HCT116 (cell line): ENCODE measurements around the gene GRIN2C. TPM values are rescaled to one million over a fixed set of nuclear protein-coding genes. Genes with fewer than 3 reads are reported as not detected.

Experiments
- ATAC-seq: fragments of 200-7000 bp; cut with Tn5 transposase; 2 replicates; pipeline ENCODE4 v1.9.1; 2020; ENCODE audit warnings: mild to moderate bottlenecking, moderate library complexity
- BruUV-seq: library from RNA; stranded (reverse); fragments of 400-500 nt; replicated peaks from 2 replicates; lab custom pipeline; 2021; lab: Mats Ljungman, UMichigan
- CTCF ChIA-PET: fragments of 300-600 bp; sonication (Branson Sonifier 250); formaldehyde crosslinking; loops from one replicate; lab custom pipeline; 2021; ENCODE audit warnings: antibody characterized with exemption; lab: Charles Lee
- POLR2A ChIA-PET: fragments of 300-600, 350-600 bp; sonication (Branson Sonifier 250); formaldehyde crosslinking; loops from one replicate; lab custom pipeline; 2021; ENCODE audit warnings: antibody characterized with exemption; lab: Charles Lee
- RAD21 ChIA-PET, 2 experiments: fragments of 300-600 bp; sonication (Branson Sonifier 250); formaldehyde crosslinking; loops; one replicate each; lab custom pipeline; 2023; ENCODE audit warnings: low total read pairs in 2 of 2; ENCODE audit not compliant: uncharacterized antibody in 2 of 2, unreplicated experiment in 2 of 2, low non-redundant PET in 1 of 2; lab: Charles Lee
- DNase-seq: peaks from one replicate; pipeline ENCODE4 v3.0.0-alpha.2; 2010; ENCODE audit warnings: low read depth, low spot score
- H2AFZ ChIP-seq: fragments of 200-600 bp; shearing (Covaris generic), sonication (generic); 2 replicates; pipeline ENCODE4 v1.6.1; 2017; ENCODE audit warnings: low read depth, mixed run types, mixed read lengths, antibody characterized with exemption, low read length; ENCODE audit not compliant: poor library complexity, severe bottlenecking
- H3K27ac ChIP-seq: 2 replicates; pipeline ENCODE4 v1.5.1; 2012; ENCODE audit warnings: low read depth, low read length
- H3K27me3 ChIP-seq: fragments of 200-600 bp; sonication (generic); 2 replicates; pipeline ENCODE4 v1.6.1; 2016; ENCODE audit warnings: mixed run types, low read length, mixed read lengths; ENCODE audit not compliant: insufficient read depth
- H3K36me3 ChIP-seq, 2 experiments: fragments of 200-500 bp in 1 of 2; fragments of 200-600 bp in 1 of 2; sonication (Bioruptor generic) in 1 of 2; sonication (generic) in 1 of 2; 2 replicates each; pipeline versions ENCODE4 v1.5.1 to v1.6.1; 2014 to 2016; ENCODE audit warnings: low read length in 2 of 2, inconsistent platforms in 1 of 2, mixed read lengths in 1 of 2, mixed run types in 1 of 2; ENCODE audit not compliant: insufficient read depth in 2 of 2, control insufficient read depth in 1 of 2
- H3K4me1 ChIP-seq, 2 experiments: fragments of 200-600 bp in 1 of 2; sonication (generic) in 1 of 2; 2 replicates each; pipeline versions ENCODE4 v1.5.1 to v1.6.1; 2012 to 2017; ENCODE audit warnings: low read length in 2 of 2, inconsistent platforms in 1 of 2, mild to moderate bottlenecking in 1 of 2, mixed read lengths in 1 of 2, mixed run types in 1 of 2, moderate library complexity in 1 of 2; ENCODE audit not compliant: insufficient read depth in 2 of 2, control insufficient read depth in 1 of 2
- H3K4me2 ChIP-seq: fragments of 200-600 bp; sonication (generic); 2 replicates; pipeline ENCODE4 v1.6.1; 2017; ENCODE audit warnings: mixed run types, low read length, mixed read lengths
- H3K4me3 ChIP-seq, 2 experiments: fragments of 200-600 bp in 1 of 2; sonication (generic) in 1 of 2; replicated peaks in 1 of 2; 2 replicates each; pipeline ENCODE4 v1.5.1; 2011 to 2016; ENCODE audit warnings: low read length in 2 of 2, control low read depth in 1 of 2, low read depth in 1 of 2, mild to moderate bottlenecking in 1 of 2, mixed read lengths in 1 of 2, mixed run types in 1 of 2
- H3K79me2 ChIP-seq: fragments of 200-600 bp; sonication (generic); 2 replicates; pipeline ENCODE4 v1.6.1; 2017; ENCODE audit warnings: mild to moderate bottlenecking, mixed run types, low read length, moderate library complexity, mixed read lengths; ENCODE audit not compliant: insufficient read depth
- H3K9ac ChIP-seq: fragments of 200-600 bp; sonication (generic); 2 replicates; pipeline ENCODE4 v1.6.1; 2016; ENCODE audit warnings: low read length, mixed read lengths
- H3K9me2 ChIP-seq: fragments of 200-600 bp; sonication (generic), shearing (Covaris generic); 2 replicates; pipeline ENCODE4 v1.6.1; 2017; ENCODE audit warnings: mixed run types, mild to moderate bottlenecking, moderate library complexity; ENCODE audit not compliant: insufficient read depth
- H3K9me3 ChIP-seq, 2 experiments: fragments of 200-500 bp in 1 of 2; fragments of 200-600 bp in 1 of 2; sonication (Bioruptor generic) in 1 of 2; sonication (generic) in 1 of 2; 2 replicates each; pipeline ENCODE4 v1.6.1; 2014 to 2017; ENCODE audit warnings: low read length in 2 of 2, mixed read lengths in 2 of 2, inconsistent platforms in 1 of 2, low read depth in 1 of 2, mild to moderate bottlenecking in 1 of 2, mixed run types in 1 of 2, moderate library complexity in 1 of 2; ENCODE audit not compliant: control insufficient read depth in 1 of 2, insufficient read depth in 1 of 2
- H4K20me1 ChIP-seq: fragments of 200-600 bp; sonication (generic), shearing (Covaris generic); 2 replicates; pipeline ENCODE4 v1.6.1; 2017; ENCODE audit warnings: mixed run types, mild to moderate bottlenecking, moderate library complexity; ENCODE audit not compliant: insufficient read depth
- CBX3 ChIP-seq: IDR thresholded peaks from 2 replicates; pipeline ENCODE4 v1.6.1; 2012; ENCODE audit warnings: low read depth
- FOSL1 ChIP-seq: IDR thresholded peaks from 2 replicates; pipeline ENCODE4 v1.6.1; 2012; ENCODE audit warnings: low read depth
- JUND ChIP-seq: IDR thresholded peaks from 2 replicates; pipeline ENCODE4 v1.6.1; 2012
- POLR2A ChIP-seq: IDR thresholded peaks from 2 replicates; pipeline ENCODE4 v1.7.0; 2011; ENCODE audit warnings: borderline replicate concordance; ENCODE audit not compliant: insufficient read depth, insufficient read length; ENCODE audit errors: extremely low read depth
- SP1 ChIP-seq: IDR thresholded peaks from 2 replicates; pipeline ENCODE4 v1.6.1; 2012; ENCODE audit warnings: low read depth
- ZFX ChIP-seq: fragments of 450-650 bp; IDR thresholded peaks from 2 replicates; pipeline ENCODE4 v1.6.1; 2017
- ZNF274 ChIP-seq: fragments of 200-500 bp; sonication (Bioruptor generic); IDR thresholded peaks from 2 replicates; pipeline ENCODE4 v1.6.1; 2014; ENCODE audit warnings: mild to moderate bottlenecking, low read depth, low read length, inconsistent platforms
- intact Hi-C: fragments of 100-400 bp; cut with micrococcal nuclease; formaldehyde crosslinking; loops from 2 replicates; pipeline ENCODE4 v1.10.0; 2022
- total RNA-seq: library from RNA; stranded (reverse); gene quantifications from one replicate; pipeline ENCODE4 v1.2.1, GENCODE V29; 2021; ENCODE audit not compliant: unreplicated experiment
- TF ChIP-seq, protein P1 (sequence below): IDR thresholded peaks from 2 replicates; pipeline ENCODE4 v1.6.1; 2012
- TF ChIP-seq, protein P2 (sequence below): IDR thresholded peaks from 2 replicates; pipeline ENCODE4 v1.6.1; 2011; ENCODE audit warnings: mild to moderate bottlenecking, low read length, moderate library complexity; ENCODE audit not compliant: insufficient replicate concordance; ENCODE audit errors: extremely low read depth

The GRIN2C gene
- total RNA-seq, 1 experiment from 2014 or later = 2.2 TPM

DNA sequence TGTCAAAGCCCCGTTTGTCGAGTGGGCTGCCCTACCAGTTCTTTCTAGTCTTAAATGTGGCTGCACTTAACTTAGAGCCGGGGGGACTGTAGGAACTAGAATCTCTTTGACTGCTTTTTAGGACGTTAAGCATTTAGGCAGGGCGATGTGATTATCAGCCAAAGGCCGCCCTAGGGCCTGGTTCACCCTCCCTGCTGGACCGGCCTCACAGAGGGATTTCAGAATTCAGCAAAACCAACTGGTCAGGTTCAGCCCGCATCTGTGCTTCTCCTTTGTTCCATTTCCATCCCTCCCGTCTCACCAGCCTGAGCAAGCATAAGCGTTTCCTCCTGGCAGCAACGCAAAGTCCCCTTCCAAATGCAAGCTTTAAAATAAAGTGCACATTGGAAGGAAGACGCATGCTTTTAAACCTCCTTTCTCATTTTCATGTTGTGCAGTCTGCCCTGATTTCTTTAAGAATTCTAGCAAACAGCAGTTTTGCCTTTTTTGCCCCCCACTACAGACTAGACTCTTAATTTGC lies 67.0 kb downstream of the GRIN2C start:
- intact Hi-C loops = no loop called here
- BruUV-seq = no TSS peak
- no peaks in the 10 kb centered on the region for H3K27me3 ChIP-seq
- TF ChIP-seq CBX3 (no peak), POLR2A (no peak), JUND (no peak), FOSL1 (no peak), ZFX (no peak), SP1 (no peak), ZNF274 (no peak)
- TF ChIP-seq, protein P1, sequence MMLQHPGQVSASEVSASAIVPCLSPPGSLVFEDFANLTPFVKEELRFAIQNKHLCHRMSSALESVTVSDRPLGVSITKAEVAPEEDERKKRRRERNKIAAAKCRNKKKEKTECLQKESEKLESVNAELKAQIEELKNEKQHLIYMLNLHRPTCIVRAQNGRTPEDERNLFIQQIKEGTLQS = no peak
- TF ChIP-seq, protein P2, sequence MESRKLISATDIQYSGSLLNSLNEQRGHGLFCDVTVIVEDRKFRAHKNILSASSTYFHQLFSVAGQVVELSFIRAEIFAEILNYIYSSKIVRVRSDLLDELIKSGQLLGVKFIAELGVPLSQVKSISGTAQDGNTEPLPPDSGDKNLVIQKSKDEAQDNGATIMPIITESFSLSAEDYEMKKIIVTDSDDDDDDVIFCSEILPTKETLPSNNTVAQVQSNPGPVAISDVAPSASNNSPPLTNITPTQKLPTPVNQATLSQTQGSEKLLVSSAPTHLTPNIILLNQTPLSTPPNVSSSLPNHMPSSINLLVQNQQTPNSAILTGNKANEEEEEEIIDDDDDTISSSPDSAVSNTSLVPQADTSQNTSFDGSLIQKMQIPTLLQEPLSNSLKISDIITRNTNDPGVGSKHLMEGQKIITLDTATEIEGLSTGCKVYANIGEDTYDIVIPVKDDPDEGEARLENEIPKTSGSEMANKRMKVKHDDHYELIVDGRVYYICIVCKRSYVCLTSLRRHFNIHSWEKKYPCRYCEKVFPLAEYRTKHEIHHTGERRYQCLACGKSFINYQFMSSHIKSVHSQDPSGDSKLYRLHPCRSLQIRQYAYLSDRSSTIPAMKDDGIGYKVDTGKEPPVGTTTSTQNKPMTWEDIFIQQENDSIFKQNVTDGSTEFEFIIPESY = no peak
- TF ChIP-seq, all 23 proteins: peak for 0
- Histone ChIP-seq H3K4me3 (no peak overlapping the region), H3K4me1 (no peaks in the 10 kb centered on the region; a peak in 1 of 4 replicates), H3K4me2 (no peak overlapping the region), H3K9ac (no peak overlapping the region), H3K36me3 (peaks cover 0 to 4% of the 10 kb centered on the region in 2 experiments; a peak in 2 of 4 replicates), H3K27ac (no peak overlapping the region), H3K79me2 (no peaks in the 10 kb centered on the region), H2AFZ (no peak overlapping the region), H3K9me2 (no peaks in the 10 kb centered on the region), H4K20me1 (no peaks in the 10 kb centered on the region), H3K9me3 (no peaks in the 10 kb centered on the region)
- POLR2A ChIA-PET = no interaction called here
- RAD21 ChIA-PET = no interaction called here
- ATAC-seq (no peak), DNase-seq (no peak)
- CTCF ChIA-PET = interaction anchor here (1.3 to 3.0 kb wide), 7 partner anchors 9 to 168 kb away, joined by 3 to 12 read pairs (median 8); partner anchors contain the start of gene RAB37

Other genes with a start within 250 kb of the GRIN2C start
- not detected for gene CD300E, start 236.1 kb downstream of the GRIN2C start, total RNA-seq
- gene CD300LF, start 147.0 kb downstream of the GRIN2C start, total RNA-seq = not detected
- 8.2 TPM for gene RAB37, start 122.6 kb downstream of the GRIN2C start, total RNA-seq
- gene NHERF1, start 111.3 kb downstream of the GRIN2C start, total RNA-seq = 129 TPM
- 88.7 TPM for gene NAT9, start 83.5 kb downstream of the GRIN2C start, total RNA-seq
- 98.8 TPM for gene FDXR, start 13.1 kb upstream of the GRIN2C start, total RNA-seq
- gene FADS6, start 33.7 kb upstream of the GRIN2C start, total RNA-seq = not detected
- 3.1 TPM for gene USH1G, start 63.4 kb upstream of the GRIN2C start, total RNA-seq
- gene OTOP2, start 64.4 kb upstream of the GRIN2C start, total RNA-seq = not detected
- gene OTOP3, start 76.0 kb upstream of the GRIN2C start, total RNA-seq = not detected
- 43.8 TPM for gene HID1, start 112.9 kb upstream of the GRIN2C start, total RNA-seq
- gene CDR2L, start 127.7 kb upstream of the GRIN2C start, total RNA-seq = 26.5 TPM
- gene MRPL58, start 152.8 kb upstream of the GRIN2C start, total RNA-seq = 80.5 TPM
- 407 TPM for gene ATP5PD, start 187.1 kb upstream of the GRIN2C start, total RNA-seq
- 23.3 TPM for gene KCTD2, start 187.3 kb upstream of the GRIN2C start, total RNA-seq
- 79.3 TPM for gene SLC16A5, start 228.1 kb upstream of the GRIN2C start, total RNA-seq